ENCODE measurements around the gene TXLNG. TPM values are rescaled to one million over a fixed set of nuclear protein-coding genes. Genes with fewer than 3 reads are reported as not detected.
A peak's percentile ranks its signal among the peaks of the same experiment; 100 is the strongest.
"Not testable (repeated sequence)": the region's sequence is repeated elsewhere in the genome, so short reads cannot be mapped to it uniquely, and the experiment has no call there.

Gene TXLNG
- total RNA-seq, 2 experiments from 2014 or later: 10.2 to 13.2 TPM

GRCh38 chrX:16855363-16856075 lies 69.3 kb downstream of the TXLNG start:
- peaks cover 47% of the 10 kb centered on the region for H3K4me1 Mint-ChIP-seq
- H3K27ac Mint-ChIP-seq: peak overlapping the region; percentile 63
- no peaks in the 10 kb centered on the region for H3K9me3 Mint-ChIP-seq (ENCODE audit: low read depth)
- CTCF ChIA-PET: no interaction called here
- DNase-seq (no peak), ATAC-seq (peak; percentile 48)
- no peaks in the 10 kb centered on the region for H3K27me3 Mint-ChIP-seq
- H3K4me3 Mint-ChIP-seq: no peak overlapping the region
- H3K36me3 Mint-ChIP-seq: peaks cover 59% of the 10 kb centered on the region

- not testable (repeated sequence) for H3K27me3 Mint-ChIP-seq; H3K4me3 Mint-ChIP-seq; H3K9me3 Mint-ChIP-seq (ENCODE audit: low read depth)
- H3K36me3 Mint-ChIP-seq: peaks cover 59% of the 10 kb centered on the region
- CTCF ChIA-PET: interaction anchor here (1.3 kb wide), 1 partner anchor 30 kb away, joined by 3 read pairs; no protein-coding TSS in a partner anchor
- ATAC-seq: peak; percentile 80
- peaks cover 47% of the 10 kb centered on the region for H3K4me1 Mint-ChIP-seq
- peak overlapping the region; percentile 52 for H3K27ac Mint-ChIP-seq
- DNase-seq: peak; percentile 47
These were observed 69.8 kb downstream of the TXLNG start for GRCh38 chrX:16856076-16856404.

GRCh38 chrX:16856744-16857143 lies 70.5 kb downstream of the TXLNG start:
- Mint-ChIP-seq H3K36me3 (peaks cover 56% of the 10 kb centered on the region), H3K9me3 (ENCODE audit: low read depth) (no peaks in the 10 kb centered on the region), H3K27me3 (no peaks in the 10 kb centered on the region), H3K27ac (peak overlapping the region; percentile 52), H3K4me1 (peaks cover 47% of the 10 kb centered on the region), H3K4me3 (no peak overlapping the region)
- CTCF ChIA-PET: interaction anchor here (0.6 to 1.3 kb wide), 2 partner anchors 30 to 87 kb away, joined by 3 read pairs; no protein-coding TSS in a partner anchor
- DNase-seq: no peak
- no peak for ATAC-seq

- Mint-ChIP-seq H3K9me3 (ENCODE audit: low read depth) (no peaks in the 10 kb centered on the region), H3K27me3 (no peaks in the 10 kb centered on the region), H3K36me3 (peaks cover 34% of the 10 kb centered on the region), H3K27ac (no peak overlapping the region), H3K4me3 (no peak overlapping the region), H3K4me1 (peaks cover 39% of the 10 kb centered on the region)
- CTCF ChIA-PET: no interaction called here
- no peak for DNase-seq
- no peak for ATAC-seq
These were observed 76.6 kb downstream of the TXLNG start for GRCh38 chrX:16862829-16863228.

GRCh38 chrX:16867947-16868346 lies 81.7 kb downstream of the TXLNG start:
- peak overlapping the region; percentile 97 for H3K4me3 Mint-ChIP-seq
- peaks cover 40% of the 10 kb centered on the region for H3K4me1 Mint-ChIP-seq
- peaks cover 25% of the 10 kb centered on the region for H3K36me3 Mint-ChIP-seq
- peak overlapping the region; percentile 32 for H3K27ac Mint-ChIP-seq
- no peak for ATAC-seq
- H3K27me3 Mint-ChIP-seq: no peaks in the 10 kb centered on the region
- no peak for DNase-seq
- H3K9me3 Mint-ChIP-seq (ENCODE audit: low read depth): no peaks in the 10 kb centered on the region
- CTCF ChIA-PET: interaction anchor here (0.7 to 2.2 kb wide), 2 partner anchors 15 to 42 kb away, joined by 3 to 12 read pairs; no protein-coding TSS in a partner anchor

- H3K36me3 Mint-ChIP-seq: peaks cover 20% of the 10 kb centered on the region
These were observed 82.7 kb downstream of the TXLNG start for GRCh38 chrX:16868920-16869319.

GRCh38 chrX:16869393-16870094 lies 83.3 kb downstream of the TXLNG start:
- ATAC-seq (peak; percentile 52), DNase-seq (peak; percentile 66)
- Mint-ChIP-seq H3K9me3 (ENCODE audit: low read depth) (no peaks in the 10 kb centered on the region), H3K36me3 (peaks cover 18% of the 10 kb centered on the region), H3K4me1 (peaks cover 39% of the 10 kb centered on the region), H3K27me3 (no peaks in the 10 kb centered on the region), H3K4me3 (peak overlapping the region; percentile 97), H3K27ac (peak overlapping the region; percentile 96)
- CTCF ChIA-PET: interaction anchor here (1.7 kb wide), 1 partner anchor 13 kb away, joined by 10 read pairs; no protein-coding TSS in a partner anchor

More at GRCh38 chrX:16868920-16869319, 82.7 kb downstream of the TXLNG start:
- no peak for DNase-seq
- no peak for ATAC-seq
- H3K27me3 Mint-ChIP-seq: no peaks in the 10 kb centered on the region
- H3K4me3 Mint-ChIP-seq: peak overlapping the region; percentile 97
- CTCF ChIA-PET: interaction anchor here (0.7 kb wide), 1 partner anchor 43 kb away, joined by 3 read pairs; no protein-coding TSS in a partner anchor
- peaks cover 39% of the 10 kb centered on the region for H3K4me1 Mint-ChIP-seq
- H3K27ac Mint-ChIP-seq: peak overlapping the region; percentile 94
- H3K9me3 Mint-ChIP-seq (ENCODE audit: low read depth): no peaks in the 10 kb centered on the region

- Mint-ChIP-seq H3K4me3 (peak within 1 kb of the TSS; percentile 97), H3K27ac (peak within 1 kb of the TSS; percentile 96), H3K9me3 (ENCODE audit: low read depth) (no peaks in the 10 kb centered on the region), H3K27me3 (peaks cover 7% of the 10 kb centered on the region), H3K4me1 (peaks cover 39% of the 10 kb centered on the region), H3K36me3 (peaks cover 18% of the 10 kb centered on the region)
- ATAC-seq (peak; percentile 88), DNase-seq (peak; percentile 92)
- CTCF ChIA-PET: interaction anchor here (1.7 kb wide), 1 partner anchor 12 kb away, joined by 10 read pairs; no protein-coding TSS in a partner anchor
These were observed 84.0 kb downstream of the TXLNG start, which contains the start of gene RBBP7 for GRCh38 chrX:16870095-16870861. TSS of gene RBBP7 (minus strand) at chrX:16870362. CDS start at chrX:16870053, 309 bp downstream.

- CTCF ChIA-PET: interaction anchor here (1.7 kb wide), 1 partner anchor 11 kb away, joined by 10 read pairs; no protein-coding TSS in a partner anchor
- ATAC-seq (no peak), DNase-seq (peak; percentile 41)
- Mint-ChIP-seq H3K4me3 (peak overlapping the region; percentile 69), H3K9me3 (ENCODE audit: low read depth) (no peaks in the 10 kb centered on the region), H3K36me3 (peaks cover 18% of the 10 kb centered on the region), H3K4me1 (peaks cover 33% of the 10 kb centered on the region), H3K27me3 (peaks cover 8% of the 10 kb centered on the region), H3K27ac (peak overlapping the region; percentile 89)
These were observed 84.9 kb downstream of the TXLNG start for GRCh38 chrX:16870862-16871815.

GRCh38 chrX:16873106-16873505 lies 86.8 kb downstream of the TXLNG start:
- no peak for ATAC-seq
- Mint-ChIP-seq H3K4me1 (peaks cover 19% of the 10 kb centered on the region), H3K27me3 (peaks cover 17% of the 10 kb centered on the region), H3K4me3 (no peak overlapping the region), H3K9me3 (ENCODE audit: low read depth) (no peaks in the 10 kb centered on the region), H3K36me3 (peaks cover 10% of the 10 kb centered on the region), H3K27ac (no peak overlapping the region)
- CTCF ChIA-PET: interaction anchor here (0.8 to 3.4 kb wide), 2 partner anchors 10 to 47 kb away, joined by 4 to 20 read pairs; no protein-coding TSS in a partner anchor
- DNase-seq: no peak

GRCh38 chrX:16874458-16875095 lies 88.3 kb downstream of the TXLNG start:
- Mint-ChIP-seq H3K4me3 (no peak overlapping the region), H3K27ac (no peak overlapping the region), H3K27me3 (peaks cover 23% of the 10 kb centered on the region), H3K4me1 (peaks cover 12% of the 10 kb centered on the region), H3K36me3 (no peaks in the 10 kb centered on the region), H3K9me3 (ENCODE audit: low read depth) (no peaks in the 10 kb centered on the region)
- no peak for ATAC-seq
- DNase-seq: no peak
- CTCF ChIA-PET: interaction anchor here (3.4 kb wide), 1 partner anchor 8 kb away, joined by 20 read pairs; no protein-coding TSS in a partner anchor

- Mint-ChIP-seq H3K4me1 (peaks cover 4% of the 10 kb centered on the region), H3K27ac (no peak overlapping the region), H3K9me3 (ENCODE audit: low read depth) (no peaks in the 10 kb centered on the region), H3K36me3 (no peaks in the 10 kb centered on the region), H3K4me3 (no peak overlapping the region), H3K27me3 (peaks cover 25% of the 10 kb centered on the region)
- DNase-seq (no peak), ATAC-seq (no peak)
- CTCF ChIA-PET: interaction anchor here (1.0 kb wide), 1 partner anchor 50 kb away, joined by 3 read pairs; no protein-coding TSS in a partner anchor
These were observed 90.4 kb downstream of the TXLNG start for GRCh38 chrX:16876696-16877095.

Measured in activated CD8-positive, alpha-beta memory T cell treated with anti-CD3 and anti-CD28 coated beads, Interleukin-2, amount 10 ng/mL, durations not matched to agents 7 days and 5 days (primary cell).